GM19372 (cell line): Measurements from ENCODE around the gene FBXW10B.
"Not testable (repeated sequence)": the region's sequence is repeated elsewhere in the genome, so short reads cannot be mapped to it uniquely, and the experiment has no call there.

Experiments used
- ATAC-seq: cut with Tn5 transposase; IDR thresholded peaks from one replicate; pipeline ENCODE4 v1.9.1; 2021; ENCODE audit warnings: mild to moderate bottlenecking, low read depth, moderate library complexity; ENCODE audit not compliant: unreplicated experiment

FBXW10B gene

GRCh38 chr17:15619331-15620058 lies at the start of gene FBXW10B:
TSS of gene FBXW10B (minus strand) at chr17:15619704. CDS start at chr17:15619512, 192 bp downstream.
- not testable (repeated sequence) for ATAC-seq

GRCh38 chr17:15663691-15664090 lies 44.2 kb upstream of the FBXW10B start:
- ATAC-seq, result no peak

GRCh38 chr17:15663176-15663575 lies 43.7 kb upstream of the FBXW10B start:
- no peak for ATAC-seq

- ATAC-seq, result no peak
These were observed 43.2 kb upstream of the FBXW10B start for GRCh38 chr17:15662681-15663080.

GRCh38 chr17:15660077-15660476 lies 40.6 kb upstream of the FBXW10B start:
- no peak for ATAC-seq

- ATAC-seq, result no peak
These were observed 40.2 kb upstream of the FBXW10B start for GRCh38 chr17:15659663-15660062.

GRCh38 chr17:15659236-15659635 lies 39.7 kb upstream of the FBXW10B start:
- no peak for ATAC-seq

GRCh38 chr17:15658296-15658695 lies 38.8 kb upstream of the FBXW10B start:
- ATAC-seq, result no peak

- no peak for ATAC-seq
These were observed 38.4 kb upstream of the FBXW10B start for GRCh38 chr17:15657868-15658267.

- ATAC-seq, result no peak
These were observed 35.5 kb upstream of the FBXW10B start for GRCh38 chr17:15654886-15655561.

- not testable (repeated sequence) for ATAC-seq
These were observed 34.9 kb upstream of the FBXW10B start for GRCh38 chr17:15654401-15654800.

GRCh38 chr17:15652960-15653359 lies 33.5 kb upstream of the FBXW10B start:
- ATAC-seq, result no peak

- peak; percentile 84 for ATAC-seq
These were observed 32.1 kb upstream of the FBXW10B start for GRCh38 chr17:15651583-15652110.

- ATAC-seq, result no peak
These were observed 31.5 kb upstream of the FBXW10B start for GRCh38 chr17:15650741-15651582.

GRCh38 chr17:15649861-15650421 lies 30.4 kb upstream of the FBXW10B start:
- ATAC-seq, result no peak

GRCh38 chr17:15648386-15648785 lies 28.9 kb upstream of the FBXW10B start:
- no peak for ATAC-seq

GRCh38 chr17:15645942-15646312 lies 26.4 kb upstream of the FBXW10B start:
- ATAC-seq, result not testable (repeated sequence)

GRCh38 chr17:15645099-15645941 lies 25.8 kb upstream of the FBXW10B start:
- not testable (repeated sequence) for ATAC-seq

GRCh38 chr17:15642505-15643251 lies 23.2 kb upstream of the FBXW10B start:
- ATAC-seq, result not testable (repeated sequence)
